Measurements from ENCODE around the gene CYRIA.

- TF ChIP-seq POLR2A (IDR thresholded peaks at IDR 0.05; ENCODE audit: low read length) (no peak), GATA1 (IDR thresholded peaks at IDR 0.05; ENCODE audit: low read depth, low read length) (no peak)
Observed at GRCh38 chr2:16645775-16646559, 19.7 kb downstream of the CYRIA start.

All from erythroblast (primary cell).